Ammon's horn (tissue), 1 donor: ENCODE data around the gene THBS2.
"Not testable (repeated sequence)": the region's sequence is repeated elsewhere in the genome, so short reads cannot be mapped to it uniquely, and the experiment has no call there.

Source experiments
- DNase-seq: peaks from one replicate; pipeline ENCODE4 v3.0.0-alpha.2; 2016; ENCODE audit warnings: low spot score

The THBS2 gene

GRCh38 chr6:169210611-169211010 lies 43.0 kb downstream of the THBS2 start:
- no peak for DNase-seq

GRCh38 chr6:169208011-169208410 lies 45.6 kb downstream of the THBS2 start:
- no peak for DNase-seq

GRCh38 chr6:169207482-169207881 lies 46.2 kb downstream of the THBS2 start:
- no peak for DNase-seq

GRCh38 chr6:169205176-169206160 lies 48.2 kb downstream of the THBS2 start:
- no peak for DNase-seq

GRCh38 chr6:169204167-169204566 lies 49.5 kb downstream of the THBS2 start:
- DNase-seq, result no peak

- DNase-seq, result no peak
These were observed 51.7 kb downstream of the THBS2 start for GRCh38 chr6:169201985-169202384.

- DNase-seq, result no peak
These were observed 52.6 kb downstream of the THBS2 start for GRCh38 chr6:169200893-169201514.

- DNase-seq, result no peak
These were observed 53.9 kb downstream of the THBS2 start for GRCh38 chr6:169199625-169200335.

- no peak for DNase-seq
These were observed 54.8 kb downstream of the THBS2 start for GRCh38 chr6:169198885-169199284.

- DNase-seq, result not testable (repeated sequence)
These were observed 55.7 kb downstream of the THBS2 start for GRCh38 chr6:169197929-169198328.

GRCh38 chr6:169196279-169196678 lies 57.4 kb downstream of the THBS2 start:
- not testable (repeated sequence) for DNase-seq

GRCh38 chr6:169194737-169195136 lies 58.9 kb downstream of the THBS2 start:
- no peak for DNase-seq

GRCh38 chr6:169190970-169191369 lies 62.7 kb downstream of the THBS2 start:
- no peak for DNase-seq

GRCh38 chr6:169190144-169190584 lies 63.5 kb downstream of the THBS2 start:
- no peak for DNase-seq

GRCh38 chr6:169189686-169190085 lies 64.0 kb downstream of the THBS2 start:
- DNase-seq, result no peak

- DNase-seq, result no peak
These were observed 64.5 kb downstream of the THBS2 start for GRCh38 chr6:169189182-169189581.

GRCh38 chr6:169188475-169188874 lies 65.2 kb downstream of the THBS2 start:
- DNase-seq, result no peak

GRCh38 chr6:169188051-169188470 lies 65.6 kb downstream of the THBS2 start:
- DNase-seq, result no peak

- DNase-seq, result no peak
These were observed 67.0 kb downstream of the THBS2 start for GRCh38 chr6:169186496-169187169.

- DNase-seq, result no peak
These were observed 67.8 kb downstream of the THBS2 start for GRCh38 chr6:169185692-169186485.

- no peak for DNase-seq
These were observed 68.6 kb downstream of the THBS2 start for GRCh38 chr6:169185011-169185521.
